HepG2 (cell line): ENCODE results near the gene CCNI2. TPM values are rescaled to one million over a fixed set of nuclear protein-coding genes. Genes with fewer than 3 reads are reported as not detected.
A peak's percentile ranks its signal among the peaks of the same experiment; 100 is the strongest.

Experiments used
- BRD4 ChIP-seq: sonication (generic); formaldehyde crosslinking; IDR thresholded peaks from 2 replicates; pipeline ENCODE4 v1.4.0; 2020; ENCODE audit warnings: missing genetic modification reagents
- ETV6 ChIP-seq: sonication (generic); formaldehyde crosslinking; conservative IDR thresholded peaks from 2 replicates; pipeline ENCODE4 v1.4.0; 2020; ENCODE audit warnings: missing genetic modification reagents
- MIER3 ChIP-seq: IDR thresholded peaks from 2 replicates; pipeline ENCODE4 v1.6.1; 2016; ENCODE audit warnings: missing compliant biosample characterization, borderline replicate concordance
- NAIF1 ChIP-seq: sonication (generic); formaldehyde crosslinking; IDR thresholded peaks from 2 replicates; pipeline ENCODE4 v1.5.0; 2020; ENCODE audit warnings: mild to moderate bottlenecking, missing genetic modification reagents, borderline replicate concordance
- NFATC3 ChIP-seq: sonication (generic); formaldehyde crosslinking; IDR thresholded peaks from 2 replicates; pipeline ENCODE4 v1.5.1; 2020; ENCODE audit warnings: mild to moderate bottlenecking, missing genetic modification reagents
- NPAS2 ChIP-seq: sonication (generic); formaldehyde crosslinking; IDR thresholded peaks from 2 replicates; pipeline ENCODE4 v1.8.0; 2022; ENCODE audit warnings: mild to moderate bottlenecking, missing genetic modification reagents, borderline replicate concordance
- ONECUT2 ChIP-seq: sonication (generic); formaldehyde crosslinking; IDR thresholded peaks from 2 replicates; pipeline ENCODE4 v1.4.0; 2020; ENCODE audit warnings: missing genetic modification reagents
- TFDP1 ChIP-seq: IDR thresholded peaks from 2 replicates; pipeline ENCODE4 v1.6.1; 2016; ENCODE audit warnings: missing compliant biosample characterization, missing genetic modification reagents, borderline replicate concordance
- TIGD3 ChIP-seq: sonication (generic); formaldehyde crosslinking; IDR thresholded peaks from 2 replicates; pipeline ENCODE4 v1.5.1; 2020; ENCODE audit warnings: mild to moderate bottlenecking, missing genetic modification reagents, borderline replicate concordance
- U2AF2 ChIP-seq: fragments of 200-400 bp; formaldehyde crosslinking; IDR thresholded peaks from 2 replicates; pipeline ENCODE4 v1.6.1; 2017; ENCODE audit warnings: low read depth, mild to moderate bottlenecking, low read length
- ZBTB10 ChIP-seq: sonication (generic); formaldehyde crosslinking; IDR thresholded peaks from 2 replicates; pipeline ENCODE4 v1.4.0; 2020; ENCODE audit warnings: missing genetic modification reagents, borderline replicate concordance
- ZFP82 ChIP-seq: sonication (generic); formaldehyde crosslinking; IDR thresholded peaks from 2 replicates; pipeline ENCODE4 v1.5.1; 2020; ENCODE audit warnings: mild to moderate bottlenecking, missing genetic modification reagents, borderline replicate concordance
- ZFP90 ChIP-seq: sonication (generic); formaldehyde crosslinking; IDR thresholded peaks from 2 replicates; pipeline ENCODE4 v1.8.0; 2022; ENCODE audit warnings: missing genetic modification reagents, mild to moderate bottlenecking, inconsistent platforms, borderline replicate concordance
- ZKSCAN5 ChIP-seq: sonication (generic); formaldehyde crosslinking; IDR thresholded peaks from 2 replicates; pipeline ENCODE4 v1.5.1; 2020; ENCODE audit warnings: mild to moderate bottlenecking, missing genetic modification reagents
- ZNF430 ChIP-seq: sonication (generic); formaldehyde crosslinking; IDR thresholded peaks from 2 replicates; pipeline ENCODE4 v1.9.0; 2021; ENCODE audit warnings: mild to moderate bottlenecking, missing genetic modification reagents
- ZNF510 ChIP-seq: sonication (generic); formaldehyde crosslinking; IDR thresholded peaks from 2 replicates; pipeline ENCODE4 v1.4.0; 2020; ENCODE audit warnings: low read depth, mild to moderate bottlenecking, missing genetic modification reagents
- ZNF761 ChIP-seq: sonication (generic); formaldehyde crosslinking; conservative IDR thresholded peaks from 2 replicates; pipeline ENCODE4 v1.4.0; 2020; ENCODE audit warnings: mild to moderate bottlenecking, missing genetic modification reagents
- ZSCAN22 ChIP-seq: sonication (generic); formaldehyde crosslinking; IDR thresholded peaks from 2 replicates; pipeline ENCODE4 v1.4.0; 2020; ENCODE audit warnings: mild to moderate bottlenecking, missing genetic modification reagents
- polyA plus RNA-seq, 8 experiments: library from polyadenylated mRNA; depleted of rRNA in 3 of 8; stranded (reverse) in 7 of 8; unstranded in 1 of 8; fragments of >200 nt; fragmentation: Illumina TruSeq in 4 of 8; extraction: Trizol in 4 of 8; gene quantifications; 2 replicates each; pipeline versions ENCODE4 v1.2.1 to v1.2.3, GENCODE V29; 2011 to 2016; ENCODE audit warnings: low read depth in 4 of 8, missing spikeins in 1 of 8, mixed read lengths in 1 of 8; ENCODE audit not compliant: insufficient read depth in 1 of 8
- total RNA-seq, 5 experiments: library from RNA; depleted of rRNA; stranded (reverse); fragments of >200 nt; fragmentation: Illumina TruSeq; extraction: Trizol; gene quantifications; 2 replicates each; pipeline ENCODE4 v1.2.3, GENCODE V29; 2016; ENCODE audit warnings: low read depth in 1 of 5
- TF ChIP-seq, protein P1 (sequence below): sonication (generic); formaldehyde crosslinking; IDR thresholded peaks from 2 replicates; pipeline ENCODE4 v1.4.0; 2020; ENCODE audit warnings: missing genetic modification reagents, borderline replicate concordance

CCNI2 gene
- total and polyA plus RNA-seq, 2 of the 13 experiments (the other 11 are each of a cell fraction or from before 2014, with no cell fraction given), result not detected

DNA sequence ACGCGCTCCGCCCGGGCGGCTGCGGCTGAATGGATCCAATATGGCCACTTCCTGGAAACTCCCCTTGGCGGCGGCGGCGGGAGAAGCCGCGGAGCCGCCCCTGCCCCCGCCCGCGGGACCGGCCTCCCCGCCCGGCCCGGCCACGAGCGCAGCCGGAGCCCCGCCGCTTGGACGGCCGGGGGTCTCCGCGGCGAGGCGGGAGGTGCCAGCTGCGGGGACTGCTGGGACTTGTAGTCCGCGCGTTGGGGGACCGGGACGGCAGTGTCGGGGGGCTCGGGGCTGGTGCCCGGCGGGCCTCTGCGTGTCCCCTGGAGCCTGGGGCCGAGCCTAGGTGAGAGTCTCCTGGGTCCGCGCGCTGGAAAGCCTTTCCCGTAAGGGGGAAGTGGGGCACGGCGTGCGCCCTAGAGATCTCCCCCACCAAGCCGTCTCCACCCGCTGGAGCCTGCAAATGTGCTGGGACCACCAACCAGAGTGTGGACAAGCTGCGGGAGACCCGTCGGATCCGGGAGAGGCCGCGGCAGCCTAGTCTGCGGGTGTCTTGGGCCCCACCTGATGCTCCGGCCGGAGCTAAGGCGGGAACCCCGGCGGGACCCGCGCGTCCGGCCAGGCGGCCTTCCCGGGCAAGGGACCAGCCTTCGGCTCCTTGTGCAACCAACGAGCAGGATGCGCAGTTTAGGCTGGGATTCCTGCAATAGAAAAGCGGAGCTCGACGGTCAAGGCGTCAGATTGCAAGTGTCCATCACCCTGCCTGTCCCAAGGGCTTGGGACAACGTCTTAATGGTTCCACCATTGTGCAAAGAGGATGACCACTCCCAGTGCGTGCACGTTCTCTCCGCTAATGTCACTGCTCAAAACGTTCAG, 30.2 kb downstream of the CCNI2 start, which contains the start of gene SEPTIN8 (continued):
- no peak; the same call in 1 of the 2 replicates for TF ChIP-seq TFDP1
- no peak for TF ChIP-seq ZKSCAN5 (CRISPR knock-in tag)
- no peak for TF ChIP-seq ZNF510 (CRISPR knock-in tag)
- TF ChIP-seq ZNF761 (CRISPR knock-in tag), result no peak
- peak; percentile 53; the same call in 1 of the 2 replicates for TF ChIP-seq ETV6 (CRISPR knock-in tag)
- 0 out of 2 replicates have a peak, but pooled peaks have one; percentile 47 for TF ChIP-seq ZBTB10 (CRISPR knock-in tag)
- no peak for TF ChIP-seq NPAS2 (CRISPR knock-in tag)
- no peak for TF ChIP-seq ONECUT2
- no peak for TF ChIP-seq ZSCAN22
- TF ChIP-seq ZFP90, result no peak
- 0 out of 2 replicates have a peak, but pooled peaks have one; percentile 32 for TF ChIP-seq NAIF1 (CRISPR knock-in tag)
- TF ChIP-seq ZNF430 (CRISPR knock-in tag), result no peak
- no peak for TF ChIP-seq NFATC3 (CRISPR knock-in tag)
- peak; percentile 14; the same call in 1 of the 2 replicates for TF ChIP-seq BRD4 (CRISPR knock-in tag)
- TF ChIP-seq MIER3 (CRISPR knock-in tag), result no peak
- TF ChIP-seq, protein P1, sequence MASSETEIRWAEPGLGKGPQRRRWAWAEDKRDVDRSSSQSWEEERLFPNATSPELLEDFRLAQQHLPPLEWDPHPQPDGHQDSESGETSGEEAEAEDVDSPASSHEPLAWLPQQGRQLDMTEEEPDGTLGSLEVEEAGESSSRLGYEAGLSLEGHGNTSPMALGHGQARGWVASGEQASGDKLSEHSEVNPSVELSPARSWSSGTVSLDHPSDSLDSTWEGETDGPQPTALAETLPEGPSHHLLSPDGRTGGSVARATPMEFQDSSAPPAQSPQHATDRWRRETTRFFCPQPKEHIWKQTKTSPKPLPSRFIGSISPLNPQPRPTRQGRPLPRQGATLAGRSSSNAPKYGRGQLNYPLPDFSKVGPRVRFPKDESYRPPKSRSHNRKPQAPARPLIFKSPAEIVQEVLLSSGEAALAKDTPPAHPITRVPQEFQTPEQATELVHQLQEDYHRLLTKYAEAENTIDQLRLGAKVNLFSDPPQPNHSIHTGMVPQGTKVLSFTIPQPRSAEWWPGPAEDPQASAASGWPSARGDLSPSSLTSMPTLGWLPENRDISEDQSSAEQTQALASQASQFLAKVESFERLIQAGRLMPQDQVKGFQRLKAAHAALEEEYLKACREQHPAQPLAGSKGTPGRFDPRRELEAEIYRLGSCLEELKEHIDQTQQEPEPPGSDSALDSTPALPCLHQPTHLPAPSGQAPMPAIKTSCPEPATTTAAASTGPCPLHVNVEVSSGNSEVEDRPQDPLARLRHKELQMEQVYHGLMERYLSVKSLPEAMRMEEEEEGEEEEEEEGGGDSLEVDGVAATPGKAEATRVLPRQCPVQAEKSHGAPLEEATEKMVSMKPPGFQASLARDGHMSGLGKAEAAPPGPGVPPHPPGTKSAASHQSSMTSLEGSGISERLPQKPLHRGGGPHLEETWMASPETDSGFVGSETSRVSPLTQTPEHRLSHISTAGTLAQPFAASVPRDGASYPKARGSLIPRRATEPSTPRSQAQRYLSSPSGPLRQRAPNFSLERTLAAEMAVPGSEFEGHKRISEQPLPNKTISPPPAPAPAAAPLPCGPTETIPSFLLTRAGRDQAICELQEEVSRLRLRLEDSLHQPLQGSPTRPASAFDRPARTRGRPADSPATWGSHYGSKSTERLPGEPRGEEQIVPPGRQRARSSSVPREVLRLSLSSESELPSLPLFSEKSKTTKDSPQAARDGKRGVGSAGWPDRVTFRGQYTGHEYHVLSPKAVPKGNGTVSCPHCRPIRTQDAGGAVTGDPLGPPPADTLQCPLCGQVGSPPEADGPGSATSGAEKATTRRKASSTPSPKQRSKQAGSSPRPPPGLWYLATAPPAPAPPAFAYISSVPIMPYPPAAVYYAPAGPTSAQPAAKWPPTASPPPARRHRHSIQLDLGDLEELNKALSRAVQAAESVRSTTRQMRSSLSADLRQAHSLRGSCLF, result no peak
- no peak for TF ChIP-seq U2AF2
- no peak for TF ChIP-seq TIGD3 (CRISPR knock-in tag)
- no peak for TF ChIP-seq ZFP82 (CRISPR knock-in tag)
